GM21723 (cell line): ENCODE data around the gene STAG1.
"Not testable (repeated sequence)": the region's sequence is repeated elsewhere in the genome, so short reads cannot be mapped to it uniquely, and the experiment has no call there.

Source experiments
- ATAC-seq: cut with Tn5 transposase; IDR thresholded peaks from one replicate; pipeline ENCODE4 v1.9.1; 2021; ENCODE audit warnings: mild to moderate bottlenecking, moderate library complexity; ENCODE audit not compliant: unreplicated experiment

STAG1 gene

DNA sequence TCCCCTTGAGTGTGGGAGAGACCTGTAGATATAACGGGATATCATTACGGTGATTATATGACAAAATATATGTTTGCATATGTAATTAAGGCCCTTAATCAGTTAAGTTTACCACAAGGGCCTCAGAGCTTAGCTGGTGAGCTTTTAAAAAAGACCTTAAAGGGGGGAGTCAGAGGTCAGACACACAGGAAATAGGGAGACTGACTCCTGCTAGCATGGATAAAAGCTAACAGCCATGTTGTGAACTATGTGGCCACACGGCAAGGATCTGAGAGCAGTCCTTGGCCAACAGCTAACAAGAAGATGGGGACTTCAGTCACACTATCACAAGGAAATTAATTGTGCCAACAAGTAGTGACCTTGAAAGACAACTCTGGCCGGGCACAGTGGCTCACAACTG, 3.1 kb downstream of the STAG1 start:
- no peak for ATAC-seq

DNA sequence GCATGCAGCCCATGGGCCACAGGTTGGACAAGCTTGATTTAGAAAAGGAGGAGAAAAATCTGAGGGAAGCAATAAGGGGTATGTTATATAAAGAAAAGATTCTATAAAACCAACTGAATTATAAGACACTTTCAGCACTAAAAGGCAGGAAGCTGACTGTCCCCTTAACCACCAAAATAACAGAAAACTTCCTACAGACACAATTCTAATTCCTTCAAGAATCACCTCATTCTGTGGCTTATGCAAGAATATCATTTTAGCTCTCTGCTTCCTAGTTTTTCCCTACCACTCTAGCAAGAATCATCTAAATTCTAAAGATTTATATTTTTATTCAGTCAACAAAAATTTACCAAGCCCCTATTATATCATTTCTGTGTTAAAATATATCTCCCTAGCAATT, 6.3 kb downstream of the STAG1 start:
- no peak for ATAC-seq

DNA sequence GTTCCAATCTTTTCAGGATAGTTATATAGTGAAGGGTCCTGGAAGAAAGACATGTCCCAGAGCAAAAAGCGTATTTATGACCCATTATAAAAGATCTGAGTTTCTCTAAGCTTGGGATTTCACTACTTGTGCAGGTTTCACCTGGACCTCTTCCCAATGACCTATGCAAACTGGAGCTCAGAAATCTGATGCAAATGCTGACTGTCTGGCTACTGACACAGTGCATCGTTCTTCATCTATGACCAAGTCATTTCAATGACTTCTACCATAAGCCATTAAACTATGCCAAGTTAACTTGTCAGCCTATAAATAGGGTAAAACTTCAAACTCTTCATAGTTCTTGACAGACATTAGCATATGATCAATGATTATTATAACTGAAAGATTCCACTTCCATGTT, 11.1 kb downstream of the STAG1 start:
- no peak for ATAC-seq

DNA sequence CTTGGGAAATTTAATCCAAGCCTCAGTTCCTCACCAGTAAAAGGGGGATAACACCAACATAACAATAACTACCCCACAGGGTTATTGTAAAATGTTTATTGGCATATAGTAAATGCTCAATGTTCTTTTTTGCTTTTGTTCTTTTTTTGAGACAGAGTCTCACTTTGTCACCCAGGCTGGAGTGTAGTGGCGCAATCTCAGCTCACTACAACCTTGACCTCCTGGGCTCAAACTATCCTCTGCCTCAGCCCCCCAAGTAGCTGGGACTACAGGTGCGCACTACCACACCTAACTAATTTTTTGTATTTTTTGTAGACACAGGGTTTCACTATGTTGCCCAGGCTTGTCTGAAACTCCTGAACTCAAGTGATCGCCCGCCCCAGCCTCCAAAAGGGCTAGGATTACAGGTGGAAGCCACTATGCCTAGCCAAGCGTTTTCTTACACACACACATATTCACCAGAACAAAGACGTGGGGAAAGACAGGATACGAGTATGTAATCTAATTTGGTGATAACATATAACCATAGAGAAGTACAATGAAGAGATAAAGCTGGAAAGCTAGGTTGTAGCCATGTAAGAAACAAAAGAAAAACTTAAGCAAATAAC, 11.7 kb downstream of the STAG1 start:
- no peak for ATAC-seq

DNA sequence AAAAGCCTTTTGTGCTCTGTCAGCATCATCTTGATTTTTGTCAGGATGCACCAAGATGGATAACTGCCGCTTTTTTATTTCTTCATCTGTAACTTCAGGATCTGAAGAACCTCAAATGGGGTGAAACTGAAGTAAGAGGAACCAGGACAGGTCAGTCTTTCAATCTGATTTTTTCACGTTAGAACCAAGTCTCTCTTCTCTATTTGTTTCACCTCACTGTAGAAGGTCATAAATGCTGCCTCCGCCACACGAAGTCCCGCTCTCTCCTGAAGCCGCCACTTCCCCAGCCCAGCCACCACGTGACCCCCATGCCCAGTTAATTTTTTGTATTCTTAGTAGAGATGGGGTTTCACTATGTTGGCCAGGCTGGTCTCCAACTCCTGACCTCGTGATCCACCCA, 15.2 kb downstream of the STAG1 start:
- not testable (repeated sequence) for ATAC-seq

DNA sequence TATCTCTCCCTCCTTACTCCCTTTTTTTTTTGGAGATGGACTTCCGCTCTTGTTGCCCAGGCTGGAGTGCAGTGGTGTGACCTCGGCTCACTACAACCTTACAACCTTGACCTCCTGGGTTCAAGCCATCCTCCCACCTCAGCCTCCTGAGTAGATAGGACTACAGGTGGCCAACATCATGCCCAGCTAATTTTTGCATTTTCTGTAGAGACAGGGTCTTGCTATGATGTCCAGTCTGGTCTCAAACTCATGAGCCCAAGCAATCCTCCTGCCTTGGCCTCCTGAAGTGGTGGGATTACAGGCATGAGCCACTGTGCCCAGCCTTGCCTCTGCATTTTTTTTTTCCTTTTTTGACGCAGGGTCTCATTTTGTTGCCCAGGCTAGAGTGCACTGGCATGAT, 17.1 kb downstream of the STAG1 start:
- no peak for ATAC-seq

DNA sequence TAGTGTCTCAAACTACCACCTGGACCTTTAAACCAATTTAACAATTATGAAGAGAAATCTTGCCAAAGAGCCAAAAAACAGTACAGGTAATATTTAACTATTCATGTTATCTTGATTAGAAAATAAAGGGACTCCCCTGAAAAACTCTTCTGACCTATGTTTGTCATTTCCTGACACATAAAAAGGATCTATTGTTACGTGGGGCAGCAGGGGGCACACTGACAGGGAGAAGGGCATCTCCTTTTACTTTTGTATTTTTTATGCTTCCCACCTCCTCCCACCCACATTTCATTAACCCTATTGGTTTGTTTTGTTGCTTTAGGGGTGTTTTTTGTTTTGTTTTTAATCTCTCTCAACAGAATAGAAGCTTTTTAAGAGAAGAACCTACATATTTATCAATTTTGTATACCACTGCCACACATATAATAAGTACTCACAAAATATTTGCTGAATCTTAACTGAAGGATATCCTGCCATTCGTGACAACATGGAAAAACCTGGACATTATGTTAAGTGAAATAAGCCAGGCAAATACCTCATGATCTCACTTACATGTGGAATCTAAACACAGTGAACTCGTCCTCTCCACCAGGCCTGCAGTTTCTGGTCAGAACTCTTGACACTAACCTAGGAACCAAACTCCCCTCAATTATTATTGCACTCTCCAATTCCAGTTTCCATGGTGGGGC, 17.7 kb downstream of the STAG1 start:
- no peak for ATAC-seq

- ATAC-seq = no peak
These were observed 18.8 kb downstream of the STAG1 start for GRCh38 chr3:136733317-136733833.

- no peak for ATAC-seq
These were observed 20.8 kb downstream of the STAG1 start for GRCh38 chr3:136731274-136731884.

DNA sequence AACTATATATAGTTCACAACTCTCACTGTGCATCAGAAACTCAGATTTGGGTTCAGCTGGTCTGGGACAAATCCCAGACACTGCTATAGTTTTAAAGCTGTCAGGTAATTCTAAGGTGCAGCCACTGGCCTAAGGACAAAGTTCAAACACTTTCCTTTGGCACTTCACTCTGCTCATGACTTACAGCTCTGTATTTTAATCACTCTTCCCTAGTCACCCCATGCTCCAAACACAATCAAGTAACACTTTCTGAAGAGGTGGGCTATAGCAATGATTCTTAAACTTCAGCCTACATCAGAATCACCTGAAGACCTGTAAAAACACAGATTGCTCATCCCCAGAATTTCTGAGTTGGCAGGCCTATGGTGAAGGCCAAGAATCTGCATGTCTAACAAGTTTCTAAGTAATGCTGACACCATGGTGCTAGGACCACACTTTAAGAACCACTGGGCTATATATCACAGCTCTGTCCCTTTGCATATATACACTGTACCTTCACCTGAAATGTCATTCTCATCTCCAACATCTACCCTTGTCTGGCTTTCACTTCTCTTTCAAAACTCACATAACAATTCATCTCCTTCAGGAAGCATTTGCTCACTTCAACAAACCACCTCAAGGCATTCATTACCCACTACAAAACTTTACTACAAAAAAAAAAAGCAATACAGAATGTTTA, 21.4 kb downstream of the STAG1 start:
- ATAC-seq = peak; percentile 67

DNA sequence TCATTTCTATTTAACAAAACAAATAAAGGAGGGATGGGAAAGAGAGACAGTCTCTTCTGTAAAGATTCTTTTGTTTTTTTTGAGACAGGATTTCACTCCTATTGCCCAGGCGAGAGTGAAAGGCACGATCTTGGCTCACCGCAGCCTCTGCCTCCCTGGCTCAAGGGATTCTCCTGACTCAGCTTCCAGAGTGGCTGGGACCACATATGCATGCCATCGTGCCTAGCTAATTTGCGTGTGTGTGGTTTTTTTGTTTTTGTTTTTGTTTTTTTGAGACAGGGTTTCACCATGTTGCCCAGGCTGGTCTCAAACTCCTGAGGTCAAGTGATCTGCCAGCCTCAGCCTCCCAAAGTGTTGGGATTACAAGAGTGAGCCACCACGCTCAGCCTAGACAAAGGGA, 23.3 kb downstream of the STAG1 start:
- ATAC-seq = no peak

- ATAC-seq = no peak
These were observed 23.7 kb downstream of the STAG1 start for GRCh38 chr3:136728473-136728872.

- no peak for ATAC-seq
These were observed 26.7 kb downstream of the STAG1 start for GRCh38 chr3:136725468-136725867.

GRCh38 chr3:136722916-136723315, 29.3 kb downstream of the STAG1 start:
- ATAC-seq = not testable (repeated sequence)

DNA sequence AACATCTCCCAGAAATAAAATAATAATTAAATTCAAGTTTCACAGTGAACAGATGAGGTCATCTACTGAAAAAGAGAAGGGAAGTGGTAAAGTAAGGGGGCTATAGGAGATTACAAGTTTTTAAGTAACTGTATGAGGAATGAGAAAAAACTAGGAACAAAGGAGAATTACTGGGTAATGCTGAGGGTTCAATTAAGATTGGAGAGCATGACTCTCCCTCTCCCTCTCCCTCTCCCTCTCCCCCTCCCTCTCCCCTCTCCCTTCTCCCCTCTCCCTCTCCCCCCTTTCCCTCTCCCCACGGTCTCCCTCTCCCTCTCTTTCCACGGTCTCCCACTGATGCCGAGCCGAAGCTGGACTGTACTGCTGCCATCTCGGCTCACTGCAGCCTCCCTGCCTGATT, 29.8 kb downstream of the STAG1 start:
- not testable (repeated sequence) for ATAC-seq

GRCh38 chr3:136720091-136720490, 32.1 kb downstream of the STAG1 start:
- no peak for ATAC-seq

GRCh38 chr3:136716629-136717028, 35.5 kb downstream of the STAG1 start:
- ATAC-seq = no peak

- ATAC-seq = no peak
These were observed 38.2 kb downstream of the STAG1 start for GRCh38 chr3:136714020-136714419.

DNA sequence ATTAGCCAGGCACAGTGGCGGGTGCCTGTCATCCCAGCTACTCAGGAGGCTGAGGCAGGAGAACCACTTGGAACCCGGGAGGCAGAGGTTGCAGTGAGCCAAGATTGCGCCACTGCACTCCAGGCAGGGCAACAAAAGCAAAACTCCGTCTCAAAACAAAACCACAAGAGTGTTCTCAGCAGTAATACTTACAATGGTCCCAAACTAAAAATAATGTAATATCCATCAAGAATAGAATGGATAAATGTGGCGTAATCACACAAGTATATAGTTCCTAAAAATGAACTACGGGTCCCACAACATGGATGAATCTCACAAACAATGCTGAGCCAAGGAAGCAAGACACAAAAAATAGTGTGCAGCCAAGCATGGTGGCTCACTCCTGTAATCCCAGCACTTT, 39.2 kb downstream of the STAG1 start:
- ATAC-seq = no peak

DNA sequence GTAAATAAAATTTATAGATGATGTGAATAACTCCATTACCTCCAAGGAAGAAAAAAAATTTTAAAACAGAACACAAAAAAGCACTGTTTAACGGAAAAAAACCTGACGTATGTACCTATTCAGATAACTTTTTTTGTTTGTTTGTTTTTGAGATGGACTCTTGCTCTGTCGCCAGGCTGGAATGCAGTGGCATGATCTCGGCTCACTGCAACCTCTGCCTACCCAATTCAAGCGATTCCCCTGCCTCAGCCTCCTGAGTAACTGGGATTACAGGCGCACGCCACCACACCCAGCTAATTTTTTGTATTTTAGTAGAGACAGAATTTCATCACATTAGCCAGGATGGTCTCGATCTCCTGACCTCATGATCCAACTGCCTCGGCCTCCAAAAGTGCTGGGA, 40.3 kb downstream of the STAG1 start:
- ATAC-seq = not testable (repeated sequence)

GRCh38 chr3:136711277-136711676, 40.9 kb downstream of the STAG1 start:
- ATAC-seq = no peak

GRCh38 chr3:136709775-136710174, 42.4 kb downstream of the STAG1 start:
- not testable (repeated sequence) for ATAC-seq
